Activated T-helper 2 cell treated with anti-CD3 and anti-CD28 coated beads, Interferon-gamma antibody, Interleukin-2, Interleukin-4, amounts not matched to agents 10 μg/mL and 5 μg/mL and 100 μg/mL, durations not matched to agents 14 hours and 24 hours and 36 hours (primary cell): ENCODE results near the gene AP1G1. TPM values are rescaled to one million over a fixed set of nuclear protein-coding genes. Genes with fewer than 3 reads are reported as not detected.
"Not testable (repeated sequence)": the region's sequence is repeated elsewhere in the genome, so short reads cannot be mapped to it uniquely, and the experiment has no call there.

Source experiments
- DNase-seq: peaks from one replicate; pipeline ENCODE4 v3.0.0; 2021; ENCODE audit warnings: low spot score
- H3K27ac Mint-ChIP-seq: one replicate; pipeline ENCODE4 v1.8.0; 2021; ENCODE audit warnings: mixed read lengths
- H3K27me3 Mint-ChIP-seq: one replicate; pipeline ENCODE4 v1.8.0; 2021; ENCODE audit warnings: low read depth, mixed read lengths
- H3K36me3 Mint-ChIP-seq: one replicate; pipeline ENCODE4 v1.8.0; 2021; ENCODE audit warnings: low read depth, mixed read lengths
- H3K4me1 Mint-ChIP-seq: one replicate; pipeline ENCODE4 v1.8.0; 2021; ENCODE audit warnings: low read depth, mixed read lengths
- H3K4me3 Mint-ChIP-seq: one replicate; pipeline ENCODE4 v1.8.0; 2021; ENCODE audit warnings: low read depth, mild to moderate bottlenecking, moderate library complexity, mixed read lengths
- H3K9me3 Mint-ChIP-seq: one replicate; pipeline ENCODE4 v1.8.0; 2021; ENCODE audit warnings: mixed read lengths
- intact Hi-C: fragments of 100-400 bp; cut with micrococcal nuclease; formaldehyde crosslinking; loops from one replicate; pipeline ENCODE4 v1.15.1; 2023
- total RNA-seq: library from RNA; stranded (reverse); gene quantifications from 2 replicates; pipeline ENCODE4 v1.2.3, GENCODE V29; 2022

AP1G1 gene
- total RNA-seq, 1 donor from 2014 or later = 91.6 TPM

GRCh38 chr16:71707199-71707598 lies 101.4 kb downstream of the AP1G1 start:
- Mint-ChIP-seq H3K36me3 (peaks cover 3% of the 10 kb centered on the region), H3K4me1 (peaks cover 10% of the 10 kb centered on the region), H3K9me3 (no peaks in the 10 kb centered on the region), H3K27me3 (no peaks in the 10 kb centered on the region), H3K27ac (no peak overlapping the region), H3K4me3 (no peak overlapping the region)
- no peak for DNase-seq
- intact Hi-C loops = no loop called here

DNA sequence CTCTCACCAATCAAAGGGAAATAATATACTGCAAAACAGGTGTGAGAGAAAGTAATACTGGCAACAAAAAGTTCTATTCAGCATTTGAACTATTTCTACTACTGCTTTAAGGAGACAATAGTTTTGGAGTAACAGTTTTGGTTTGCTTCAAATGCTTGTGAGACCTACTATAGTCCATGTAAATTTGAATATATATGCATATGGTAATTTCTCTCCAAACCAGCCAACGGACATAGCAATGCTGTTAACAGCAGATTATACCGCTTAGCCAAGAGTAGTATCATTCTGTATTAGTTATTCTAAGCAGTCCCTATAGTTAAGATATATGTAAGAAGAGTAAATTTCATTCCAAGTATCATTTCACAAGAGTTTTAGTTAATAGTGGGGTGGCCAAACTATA lies 102.6 kb downstream of the AP1G1 start:
- H3K27ac Mint-ChIP-seq = no peak overlapping the region
- intact Hi-C loops = no loop called here
- H3K4me1 Mint-ChIP-seq = peaks cover 6% of the 10 kb centered on the region
- H3K27me3 Mint-ChIP-seq = no peaks in the 10 kb centered on the region
- no peak for DNase-seq
- H3K4me3 Mint-ChIP-seq = no peak overlapping the region
- no peaks in the 10 kb centered on the region for H3K9me3 Mint-ChIP-seq
- peaks cover 3% of the 10 kb centered on the region for H3K36me3 Mint-ChIP-seq

GRCh38 chr16:71703333-71703732 lies 105.3 kb downstream of the AP1G1 start:
- H3K27me3 Mint-ChIP-seq = no peaks in the 10 kb centered on the region
- H3K9me3 Mint-ChIP-seq = no peaks in the 10 kb centered on the region
- intact Hi-C loops = no loop called here
- H3K4me3 Mint-ChIP-seq = no peak overlapping the region
- no peak for DNase-seq
- H3K27ac Mint-ChIP-seq = no peak overlapping the region
- peaks cover 3% of the 10 kb centered on the region for H3K36me3 Mint-ChIP-seq
- H3K4me1 Mint-ChIP-seq = peaks cover 1% of the 10 kb centered on the region

GRCh38 chr16:71700831-71701230 lies 107.8 kb downstream of the AP1G1 start:
- intact Hi-C loops = no loop called here

DNA sequence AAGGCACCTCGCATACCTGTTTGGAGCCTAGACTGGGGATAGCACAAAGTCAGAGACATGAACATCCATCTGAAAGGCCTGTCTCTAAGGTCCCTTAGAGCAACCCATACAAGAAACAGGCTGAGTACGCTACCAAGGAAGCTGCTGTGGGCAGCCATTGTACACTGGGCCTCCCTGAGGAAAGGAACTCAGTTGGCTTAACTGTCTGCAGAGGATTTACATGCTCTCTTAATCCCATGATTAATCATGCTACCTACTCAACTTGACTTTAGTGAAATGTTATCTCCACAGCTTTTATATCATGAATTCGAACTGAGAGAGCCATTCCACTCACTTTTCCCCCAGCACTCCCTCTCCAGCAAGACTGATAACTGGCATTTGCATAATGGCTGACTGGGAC lies 110.1 kb downstream of the AP1G1 start:
- intact Hi-C loops = no loop called here

More at GRCh38 chr16:71700831-71701230, 107.8 kb downstream of the AP1G1 start:
- Mint-ChIP-seq H3K4me1 (no peaks in the 10 kb centered on the region), H3K27me3 (no peaks in the 10 kb centered on the region), H3K9me3 (no peaks in the 10 kb centered on the region), H3K27ac (no peak overlapping the region), H3K36me3 (peaks cover 5% of the 10 kb centered on the region), H3K4me3 (no peak overlapping the region)
- no peak for DNase-seq

GRCh38 chr16:71693164-71693563 lies 115.5 kb downstream of the AP1G1 start:
- Mint-ChIP-seq H3K4me3 (no peak overlapping the region), H3K9me3 (no peaks in the 10 kb centered on the region), H3K27ac (no peak overlapping the region), H3K27me3 (no peaks in the 10 kb centered on the region), H3K36me3 (peaks cover 17% of the 10 kb centered on the region), H3K4me1 (no peaks in the 10 kb centered on the region)
- intact Hi-C loops = no loop called here
- DNase-seq = no peak

More for the DNA sequence above, 110.1 kb downstream of the AP1G1 start:
- no peaks in the 10 kb centered on the region for H3K4me1 Mint-ChIP-seq
- no peaks in the 10 kb centered on the region for H3K27me3 Mint-ChIP-seq
- no peaks in the 10 kb centered on the region for H3K9me3 Mint-ChIP-seq
- no peak for DNase-seq
- H3K36me3 Mint-ChIP-seq = peaks cover 2% of the 10 kb centered on the region
- H3K27ac Mint-ChIP-seq = no peak overlapping the region
- no peak overlapping the region for H3K4me3 Mint-ChIP-seq

- H3K36me3 Mint-ChIP-seq = peaks cover 22% of the 10 kb centered on the region
- no peak overlapping the region for H3K27ac Mint-ChIP-seq
- H3K27me3 Mint-ChIP-seq = no peaks in the 10 kb centered on the region
- H3K9me3 Mint-ChIP-seq = no peaks in the 10 kb centered on the region
- intact Hi-C loops = no loop called here
- H3K4me3 Mint-ChIP-seq = no peak overlapping the region
- no peaks in the 10 kb centered on the region for H3K4me1 Mint-ChIP-seq
- DNase-seq = no peak
These were observed 118.7 kb downstream of the AP1G1 start for GRCh38 chr16:71689901-71690300.

- no peak overlapping the region for H3K27ac Mint-ChIP-seq
- H3K4me3 Mint-ChIP-seq = no peak overlapping the region
- no peaks in the 10 kb centered on the region for H3K27me3 Mint-ChIP-seq
- H3K4me1 Mint-ChIP-seq = no peaks in the 10 kb centered on the region
- no peak for DNase-seq
- intact Hi-C loops = no loop called here
- H3K9me3 Mint-ChIP-seq = no peaks in the 10 kb centered on the region
- H3K36me3 Mint-ChIP-seq = peaks cover 35% of the 10 kb centered on the region
These were observed 120.8 kb downstream of the AP1G1 start for GRCh38 chr16:71687861-71688260.

- DNase-seq, intact Hi-C loops, H3K27me3 Mint-ChIP-seq, H3K4me1 Mint-ChIP-seq, H3K9me3 Mint-ChIP-seq, H3K27ac Mint-ChIP-seq, H3K4me3 Mint-ChIP-seq: not testable (repeated sequence)
- peaks cover 45% of the 10 kb centered on the region for H3K36me3 Mint-ChIP-seq
These were observed 124.4 kb downstream of the AP1G1 start for GRCh38 chr16:71684280-71684679.

DNA sequence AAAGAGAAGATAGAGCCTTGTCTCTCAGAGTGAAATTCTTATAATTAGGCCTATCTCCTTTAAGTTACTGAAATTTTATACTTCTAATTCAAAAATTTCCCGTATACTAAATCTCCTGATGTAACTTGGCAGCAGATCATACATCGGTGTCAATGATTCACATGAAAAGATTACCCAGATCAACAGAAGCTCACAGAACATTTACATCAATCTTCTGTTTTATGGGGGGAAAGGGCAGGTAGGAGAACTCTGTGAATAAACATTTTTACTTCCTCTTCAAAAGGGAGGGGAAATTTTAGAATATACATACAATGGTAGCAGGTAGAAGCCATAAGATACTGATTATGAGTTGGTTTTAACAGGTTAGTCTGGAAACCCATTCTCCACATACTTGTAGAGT lies 127.3 kb downstream of the AP1G1 start:
- Mint-ChIP-seq H3K9me3 (no peaks in the 10 kb centered on the region), H3K36me3 (peaks cover 41% of the 10 kb centered on the region), H3K27me3 (no peaks in the 10 kb centered on the region), H3K4me3 (no peak overlapping the region), H3K4me1 (no peaks in the 10 kb centered on the region), H3K27ac (no peak overlapping the region)
- intact Hi-C loops = no loop called here
- no peak for DNase-seq

Other genes with a start within 250 kb of the AP1G1 start
- gene TAT, start 231.7 kb downstream of the AP1G1 start, total RNA-seq = not detected in 2 replicates
- not detected in 2 replicates for gene MARVELD3, start 182.7 kb downstream of the AP1G1 start, total RNA-seq
- 15.8 and 16.1 TPM in 2 replicates for gene PHLPP2, start 84.1 kb downstream of the AP1G1 start, total RNA-seq
- 17.2 and 19.7 TPM in 2 replicates for gene ATXN1L, start 37.1 kb upstream of the AP1G1 start, total RNA-seq
- gene ZNF821, start 75.3 kb upstream of the AP1G1 start, total RNA-seq = 7.9 and 9.2 TPM in 2 replicates
- gene IST1, start 86.7 kb upstream of the AP1G1 start, total RNA-seq = 158 and 167 TPM in 2 replicates
- not detected in 2 replicates for gene PKD1L3, start 191.6 kb upstream of the AP1G1 start, total RNA-seq
- 26.7 and 27.1 TPM in 2 replicates for gene DHODH, start 199.9 kb upstream of the AP1G1 start, total RNA-seq
- gene HP, start 245.7 kb upstream of the AP1G1 start, total RNA-seq = not detected in 2 replicates